Measurements from ENCODE around the gene CGREF1.
A peak's percentile ranks its signal among the peaks of the same experiment; 100 is the strongest.

The CGREF1 gene

GRCh38 chr2:27118525-27119329 lies at the start of gene CGREF1:
Gene CGREF1 (minus strand): TSS chr2:27119128. CDS start chr2:27104366, 14,762 bp downstream.
- peak; percentile 16 for DNase-seq

- DNase-seq = no peak
Measured at GRCh38 chr2:27164960-27165763, 46.2 kb upstream of the CGREF1 start.

DNA sequence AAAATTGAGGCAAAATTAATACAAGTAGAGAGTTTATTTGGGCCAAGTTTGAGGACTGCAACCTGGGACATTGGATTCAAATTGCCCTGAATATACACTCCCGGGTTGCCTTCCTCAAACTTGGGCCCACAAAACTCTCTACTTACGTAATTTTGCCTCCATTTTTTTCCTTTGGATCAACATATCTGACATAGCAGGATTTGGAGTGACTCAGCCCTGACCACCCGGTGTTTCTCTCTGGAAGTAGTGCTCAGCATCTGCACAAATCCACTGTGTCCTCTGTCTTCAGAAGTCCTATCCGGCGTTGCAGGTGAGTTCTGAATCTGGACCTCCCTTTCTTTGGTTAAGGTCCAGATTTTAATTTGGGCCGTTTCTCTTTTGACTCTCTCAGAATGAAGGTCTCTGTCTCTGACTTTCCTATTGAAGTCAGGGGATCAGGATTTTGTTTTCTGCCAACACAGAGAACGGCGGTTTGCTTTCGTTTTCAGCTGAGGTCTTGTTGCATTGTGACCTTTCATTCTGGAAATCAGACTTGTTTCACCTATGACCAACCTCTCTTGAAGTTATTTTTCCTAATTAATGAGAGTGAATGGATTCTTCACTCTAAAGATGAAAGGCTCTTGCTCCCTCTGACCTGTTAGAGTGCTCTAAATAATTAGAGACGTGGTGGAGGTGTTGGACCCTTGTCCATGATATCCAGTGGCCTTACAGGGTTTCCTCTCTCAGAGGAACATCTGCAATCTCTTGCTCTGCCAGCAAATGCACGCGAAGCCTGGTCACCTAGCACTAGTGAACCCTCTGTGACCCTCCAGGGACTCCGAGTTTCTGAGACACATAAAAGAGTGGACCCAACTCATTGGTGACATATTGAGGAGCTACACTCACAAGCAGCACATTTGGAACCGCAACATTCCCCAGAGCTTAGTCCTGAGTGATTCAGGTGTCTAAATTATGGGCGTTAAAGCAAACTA lies 43.5 kb upstream of the CGREF1 start:
- DNase-seq = no peak

GRCh38 chr2:27160191-27160590 lies 41.3 kb upstream of the CGREF1 start:
- DNase-seq = no peak

GRCh38 chr2:27159271-27159670 lies 40.3 kb upstream of the CGREF1 start:
- DNase-seq = no peak

GRCh38 chr2:27158468-27158867 lies 39.5 kb upstream of the CGREF1 start:
- DNase-seq = no peak

- no peak for DNase-seq
Measured at GRCh38 chr2:27155069-27155520, 36.2 kb upstream of the CGREF1 start.

GRCh38 chr2:27154488-27154887 lies 35.6 kb upstream of the CGREF1 start:
- DNase-seq = no peak

DNA sequence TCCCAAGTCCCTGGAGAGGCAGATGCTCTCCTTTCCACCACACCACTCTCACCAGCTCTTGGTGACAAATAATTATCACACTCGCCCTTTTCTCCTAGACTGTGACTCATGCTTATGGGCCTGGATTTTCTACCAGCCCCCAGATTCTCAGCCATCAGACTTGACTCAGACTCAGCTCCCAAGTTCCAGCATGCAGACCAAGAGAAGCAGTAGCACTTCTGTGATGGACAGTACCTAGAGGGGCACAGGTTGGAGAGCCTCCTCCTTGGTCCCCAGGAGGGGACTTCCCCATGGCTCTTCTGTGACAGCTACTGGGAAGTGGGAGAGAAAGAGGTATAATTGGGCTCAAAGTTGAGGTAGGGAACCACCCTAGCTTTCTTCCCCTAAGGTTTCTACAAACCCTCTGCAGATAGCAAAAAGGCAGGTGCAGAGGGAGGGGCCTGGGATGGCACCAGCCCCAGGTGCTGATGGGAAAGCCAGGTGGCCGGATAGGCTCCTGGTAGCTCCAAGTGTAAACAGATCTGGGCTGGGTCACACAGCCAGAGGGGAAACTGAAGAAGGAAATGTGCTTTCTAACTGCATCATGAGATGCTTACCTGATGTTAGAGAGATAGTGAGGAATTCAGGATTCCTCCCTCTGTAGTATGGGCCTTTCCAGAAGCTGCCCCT lies 34.0 kb upstream of the CGREF1 start:
- no peak for DNase-seq

DNA sequence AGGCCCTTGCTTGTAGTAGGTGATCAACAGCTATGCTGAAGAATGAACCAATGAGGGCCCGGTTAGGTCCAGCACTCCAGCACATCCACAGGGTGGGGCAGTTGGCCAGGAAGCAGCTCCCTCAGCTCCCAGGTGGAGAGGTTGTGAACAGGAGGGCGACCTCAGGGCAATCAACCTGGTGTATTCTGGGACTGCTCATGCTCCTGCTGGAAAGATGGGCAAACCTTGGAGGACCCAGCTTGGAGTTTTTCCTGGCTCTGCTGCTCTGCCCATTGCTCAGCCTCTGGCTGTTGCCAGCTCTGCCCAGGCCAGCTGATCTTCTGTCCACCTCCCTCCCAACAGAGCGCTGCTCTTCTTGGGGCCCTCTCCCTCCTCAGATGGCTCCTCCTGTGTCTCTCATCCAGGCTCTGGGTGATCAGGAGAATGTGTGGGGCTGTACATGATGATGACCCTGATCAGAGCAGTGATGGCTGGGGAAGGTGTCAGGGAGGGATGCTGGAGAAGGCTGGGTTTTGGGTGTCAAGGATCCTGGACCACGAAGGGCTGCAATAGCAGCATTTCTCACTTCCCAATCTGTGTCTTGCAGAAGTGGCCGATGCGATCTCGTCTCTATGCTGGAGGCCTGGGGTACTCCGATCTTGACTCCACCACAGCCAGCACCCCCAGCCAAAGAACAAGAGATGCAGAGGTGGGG lies 33.3 kb upstream of the CGREF1 start:
- DNase-seq = no peak

- no peak for DNase-seq
Measured at GRCh38 chr2:27150639-27151230, 31.8 kb upstream of the CGREF1 start.

- DNase-seq = no peak
Measured at GRCh38 chr2:27149570-27150405, 30.9 kb upstream of the CGREF1 start.

GRCh38 chr2:27148801-27149439 lies 30.0 kb upstream of the CGREF1 start, which contains the start of gene TCF23:
Gene TCF23 (plus strand): TSS chr2:27149004. CDS start chr2:27149134, 130 bp downstream.
- DNase-seq = no peak

- DNase-seq = no peak
Measured at GRCh38 chr2:27147935-27148334, 29.0 kb upstream of the CGREF1 start.

- DNase-seq = no peak
Measured at GRCh38 chr2:27145682-27146081, 26.8 kb upstream of the CGREF1 start.

DNA sequence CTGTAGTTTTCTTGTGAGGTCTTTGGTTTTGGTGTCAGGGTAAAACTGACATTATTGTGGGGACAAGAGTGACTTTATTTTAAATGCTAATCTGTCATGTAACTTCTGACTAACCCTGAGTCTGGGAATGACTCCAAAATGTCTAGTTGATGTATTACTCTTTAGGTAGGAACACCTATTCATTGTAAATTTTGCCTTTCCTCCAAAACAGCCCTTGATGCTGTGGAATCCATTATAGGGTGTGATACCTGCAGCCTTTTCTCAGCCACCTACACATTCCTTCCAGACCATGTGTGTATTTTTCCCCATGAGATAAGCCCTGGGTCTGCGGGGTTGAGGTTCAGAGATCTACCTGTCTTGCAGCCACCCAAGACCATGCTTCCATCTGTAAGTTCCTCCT lies 24.4 kb upstream of the CGREF1 start:
- DNase-seq = no peak

- no peak for DNase-seq
Measured at GRCh38 chr2:27139310-27139709, 20.4 kb upstream of the CGREF1 start, which contains the start of gene PRR30. Gene PRR30 (minus strand): TSS chr2:27139410. CDS start chr2:27138329, 1,081 bp downstream.

DNA sequence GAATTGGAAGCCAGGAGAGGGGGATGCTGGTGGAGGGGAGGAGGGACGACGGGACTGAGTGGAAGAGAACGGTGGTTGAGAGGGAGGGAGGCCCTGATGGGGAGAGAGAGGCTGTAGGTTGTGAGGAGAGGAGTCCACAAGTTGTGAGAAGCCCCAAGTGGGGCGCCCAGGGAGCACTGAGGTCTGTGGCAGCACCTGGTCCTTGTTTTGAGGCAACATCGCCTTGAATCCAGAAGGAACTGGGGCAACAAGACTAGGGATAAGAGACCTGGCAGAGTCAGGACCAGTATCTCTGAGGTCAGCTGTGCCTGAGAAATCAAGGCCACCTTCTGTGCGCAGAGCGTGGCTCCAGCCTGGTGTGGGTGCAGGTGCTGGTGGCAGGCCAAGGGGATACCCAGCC lies 19.2 kb upstream of the CGREF1 start:
- DNase-seq = no peak

GRCh38 chr2:27137322-27137935 lies 18.5 kb upstream of the CGREF1 start:
- no peak for DNase-seq

Measured in NCI-H1092 treated with DMSO at 0.1 percent for 48 hours (cell line).